AG08396 (cell line): ENCODE measurements around the gene FRMD4A.

Experiments
- DNase-seq: peaks from one replicate; pipeline ENCODE4 v3.0.0; 2012; ENCODE audit warnings: low spot score, mixed read lengths

FRMD4A gene

DNA sequence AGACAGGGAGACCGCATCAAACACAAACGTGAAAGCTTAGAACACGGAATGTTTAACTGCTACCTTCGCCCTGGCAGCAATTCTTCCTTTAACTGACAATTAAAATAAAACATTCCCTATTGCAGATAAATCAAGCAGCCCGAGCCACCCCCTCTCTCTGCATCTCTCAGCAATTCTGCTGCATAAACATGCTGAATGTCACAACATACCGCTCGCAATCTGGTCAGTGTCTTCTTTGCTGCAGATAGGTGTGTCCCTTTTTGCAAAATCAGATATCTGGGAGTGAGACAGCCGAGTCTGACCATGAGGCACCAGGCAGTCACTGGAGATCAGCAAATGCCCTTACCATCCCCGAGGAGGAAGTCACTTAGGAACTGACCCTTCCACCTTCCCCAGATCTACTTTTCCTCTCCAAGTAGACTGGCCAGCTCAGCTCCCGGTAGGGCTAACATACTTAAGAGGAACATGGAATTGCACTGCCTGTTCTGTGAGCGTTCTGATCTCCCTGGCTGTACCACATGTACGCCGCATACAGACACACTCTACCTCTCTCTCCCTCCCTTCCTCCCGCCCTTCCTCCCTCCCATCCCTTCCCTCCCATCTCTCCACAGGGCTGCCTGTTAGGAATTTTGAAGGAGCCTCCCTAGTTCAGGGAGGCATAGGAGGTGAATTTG, at the start of gene FRMD4A:
FRMD4A (minus strand) TSS at position 537 of the 674 bp plus-strand sequence.
- no peak for DNase-seq

GRCh38 chr10:14379556-14380280, 49.0 kb upstream of the FRMD4A start:
- DNase-seq: no peak

DNA sequence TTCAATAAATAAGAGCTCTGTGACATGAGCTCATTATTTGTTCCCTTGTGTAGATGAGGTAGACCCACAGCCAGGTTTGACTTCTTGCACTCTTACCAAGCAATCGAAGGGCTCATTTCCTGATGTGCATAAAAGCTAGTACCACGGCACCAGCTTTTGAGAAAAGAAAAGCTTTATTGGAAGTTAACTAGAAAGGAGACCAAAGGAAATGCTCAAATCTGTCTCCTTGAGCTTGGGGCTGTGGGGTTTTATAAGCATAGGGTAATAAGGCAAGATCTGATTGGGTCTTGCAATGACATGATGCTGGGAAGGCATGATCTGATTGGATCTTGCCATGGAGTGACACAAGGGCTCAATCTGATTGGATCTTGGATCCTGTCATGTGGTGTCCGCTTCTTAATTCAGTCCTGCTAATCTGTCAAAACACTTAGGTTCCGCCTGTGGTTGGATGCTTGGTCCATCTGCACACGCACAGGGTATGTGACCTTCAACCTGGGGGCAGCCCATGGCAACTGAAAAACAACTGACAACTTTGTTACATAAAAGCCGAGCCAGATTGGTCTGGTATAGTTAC, 47.8 kb upstream of the FRMD4A start:
- no peak for DNase-seq

GRCh38 chr10:14377591-14378175, 47.0 kb upstream of the FRMD4A start:
- DNase-seq: no peak

DNA sequence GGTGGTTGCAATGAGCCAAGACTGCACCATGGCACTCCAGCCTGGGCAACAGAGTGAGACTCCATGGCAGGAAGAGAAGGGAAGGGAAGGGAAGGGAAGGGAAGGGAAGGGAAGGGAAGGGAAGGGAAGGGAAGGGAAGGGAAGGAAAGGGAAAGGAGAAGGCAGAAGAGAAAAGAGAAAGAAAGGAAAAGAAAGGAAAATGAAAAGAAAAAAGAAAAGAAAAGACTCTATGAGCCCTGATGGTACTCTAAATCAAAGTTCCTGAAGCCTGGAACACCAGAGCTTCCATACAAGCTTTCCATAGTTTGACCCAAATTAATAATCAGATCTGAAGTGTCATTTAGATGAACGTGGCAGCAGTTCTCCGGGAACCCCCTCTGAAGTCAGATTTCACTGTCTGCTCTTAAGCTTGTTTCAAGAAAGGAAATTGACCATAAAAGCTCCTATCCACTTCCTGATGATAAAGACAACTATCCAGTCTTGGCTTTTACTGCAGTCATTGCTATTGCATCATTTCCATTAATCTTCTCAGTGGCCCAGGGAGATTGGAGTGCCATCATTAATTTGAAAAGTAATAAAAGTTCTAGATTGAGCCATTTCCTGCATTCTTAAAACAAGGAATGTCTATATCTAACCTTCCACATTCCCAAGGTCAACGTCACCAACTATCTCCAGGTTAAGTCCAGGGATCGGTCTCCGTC, 44.2 kb upstream of the FRMD4A start:
- DNase-seq: no peak

DNA sequence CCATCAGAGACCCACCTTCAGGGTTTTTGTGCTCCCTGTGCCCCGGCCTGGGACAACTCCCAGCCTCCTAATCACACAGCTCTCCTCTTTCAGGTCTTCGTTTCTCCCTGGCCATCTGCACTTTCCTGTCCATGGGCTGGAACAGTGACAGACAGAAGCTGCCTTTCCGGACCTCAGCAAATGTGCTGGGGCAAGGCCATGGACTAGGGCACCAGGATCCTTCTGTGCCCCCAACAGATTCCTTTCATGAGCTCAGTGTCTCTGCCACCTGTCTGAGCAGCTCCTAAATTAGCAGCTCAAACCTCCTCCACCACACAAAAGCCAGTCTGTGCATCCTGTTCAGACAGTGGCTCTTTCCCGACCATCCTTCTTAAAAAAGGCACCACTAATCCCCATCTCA, 41.9 kb upstream of the FRMD4A start:
- DNase-seq: no peak

GRCh38 chr10:14371581-14371980, 40.9 kb upstream of the FRMD4A start:
- DNase-seq: no peak

- no peak for DNase-seq
Observed at GRCh38 chr10:14370894-14371293, 40.2 kb upstream of the FRMD4A start.

- no peak for DNase-seq
Observed at GRCh38 chr10:14369906-14370305, 39.2 kb upstream of the FRMD4A start.

DNA sequence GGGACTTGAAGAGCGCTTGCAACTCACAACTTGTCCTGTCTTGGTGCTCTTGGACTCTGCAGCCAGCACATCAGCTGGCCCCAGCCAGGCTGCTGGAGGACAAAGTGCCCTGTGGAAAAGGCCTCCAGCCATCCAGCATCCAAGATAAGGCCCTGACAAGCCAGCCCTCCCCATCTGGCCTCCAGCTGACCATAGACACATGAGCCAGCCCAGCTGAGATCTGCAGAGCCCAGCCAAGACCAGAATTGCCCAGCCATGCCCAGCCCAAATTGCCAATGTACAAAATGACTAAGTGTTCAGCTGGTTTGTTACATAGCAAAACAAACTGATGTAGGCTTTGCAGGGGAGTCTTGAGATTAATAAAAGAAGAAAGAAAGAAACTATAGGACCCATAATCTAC, 36.0 kb upstream of the FRMD4A start:
- DNase-seq: no peak

- DNase-seq: no peak
Observed at GRCh38 chr10:14365266-14365665, 34.5 kb upstream of the FRMD4A start.

- no peak for DNase-seq
Observed at GRCh38 chr10:14362104-14362503, 31.4 kb upstream of the FRMD4A start.

GRCh38 chr10:14360961-14361360, 30.2 kb upstream of the FRMD4A start:
- DNase-seq: no peak

GRCh38 chr10:14360515-14360914, 29.8 kb upstream of the FRMD4A start:
- no peak for DNase-seq

DNA sequence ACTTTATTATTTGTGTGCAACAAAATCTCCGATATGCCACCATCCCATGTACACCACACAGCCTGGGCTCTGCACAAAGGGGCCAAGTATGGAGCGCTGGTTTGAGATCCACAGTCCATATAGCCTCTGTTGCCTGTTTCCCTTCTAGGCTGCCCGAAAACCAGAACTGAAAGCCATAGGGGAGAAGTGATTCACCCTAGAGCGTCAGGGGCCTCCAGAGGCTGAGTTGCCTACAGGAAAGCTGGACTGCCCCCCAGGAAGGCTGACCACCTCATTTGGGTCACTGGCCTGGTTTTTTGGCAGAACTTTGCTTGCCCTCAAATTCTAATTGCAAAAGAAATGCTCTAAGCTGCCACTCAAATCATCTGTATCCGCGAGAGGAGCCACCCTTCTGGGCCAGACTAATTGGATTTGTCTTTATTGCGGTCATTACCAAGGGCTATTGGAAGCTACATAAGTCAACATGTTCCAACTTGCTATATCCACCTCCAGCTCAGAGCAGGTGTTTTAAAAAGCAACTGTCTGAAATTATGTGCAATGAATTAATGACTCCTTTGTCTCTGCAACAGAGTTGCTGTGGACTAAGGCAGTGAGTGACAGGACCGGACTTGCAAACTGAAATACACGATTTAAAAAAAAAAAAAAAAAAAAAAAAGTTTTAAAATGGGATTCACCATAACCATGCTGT, 28.3 kb upstream of the FRMD4A start:
- no peak for DNase-seq

DNA sequence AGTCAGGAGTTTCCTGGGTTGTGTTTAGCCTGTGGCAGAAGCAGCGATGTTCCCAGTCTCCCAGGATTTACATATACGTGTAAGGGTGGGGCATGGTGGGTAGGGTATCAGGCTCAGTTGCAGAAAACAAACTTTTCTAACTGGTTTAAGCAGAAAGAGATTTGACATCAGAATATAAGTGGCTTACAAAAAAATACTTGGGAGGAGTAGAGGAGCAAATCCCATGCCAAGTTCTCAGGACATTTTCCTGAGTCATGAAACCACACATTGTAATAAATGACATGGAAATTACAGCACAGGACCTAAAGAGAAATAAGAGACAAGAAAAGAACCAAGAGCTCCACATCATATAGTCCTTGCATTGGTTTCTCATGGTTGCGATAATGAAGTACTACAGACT, 26.2 kb upstream of the FRMD4A start:
- DNase-seq: peak; percentile 20

DNA sequence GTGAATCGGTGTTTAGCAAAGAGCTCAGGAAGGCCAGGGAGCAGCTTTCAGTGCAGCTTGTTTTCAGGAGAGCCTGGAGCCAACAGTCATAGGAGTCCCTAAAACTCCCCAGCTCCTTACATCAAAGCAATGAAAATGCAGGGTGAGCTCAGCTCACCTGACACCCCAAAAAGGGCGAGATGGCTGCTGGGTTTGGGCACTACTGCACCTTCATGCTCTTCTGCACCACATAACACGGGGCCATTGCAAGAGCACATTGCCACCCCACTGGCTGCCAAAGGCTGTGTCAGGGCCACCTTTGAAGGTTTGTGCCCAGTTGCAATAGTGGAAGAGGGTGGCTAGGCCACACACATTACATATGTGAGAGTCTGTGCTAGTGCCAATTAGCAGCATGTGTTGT, 25.0 kb upstream of the FRMD4A start:
- DNase-seq: no peak

DNA sequence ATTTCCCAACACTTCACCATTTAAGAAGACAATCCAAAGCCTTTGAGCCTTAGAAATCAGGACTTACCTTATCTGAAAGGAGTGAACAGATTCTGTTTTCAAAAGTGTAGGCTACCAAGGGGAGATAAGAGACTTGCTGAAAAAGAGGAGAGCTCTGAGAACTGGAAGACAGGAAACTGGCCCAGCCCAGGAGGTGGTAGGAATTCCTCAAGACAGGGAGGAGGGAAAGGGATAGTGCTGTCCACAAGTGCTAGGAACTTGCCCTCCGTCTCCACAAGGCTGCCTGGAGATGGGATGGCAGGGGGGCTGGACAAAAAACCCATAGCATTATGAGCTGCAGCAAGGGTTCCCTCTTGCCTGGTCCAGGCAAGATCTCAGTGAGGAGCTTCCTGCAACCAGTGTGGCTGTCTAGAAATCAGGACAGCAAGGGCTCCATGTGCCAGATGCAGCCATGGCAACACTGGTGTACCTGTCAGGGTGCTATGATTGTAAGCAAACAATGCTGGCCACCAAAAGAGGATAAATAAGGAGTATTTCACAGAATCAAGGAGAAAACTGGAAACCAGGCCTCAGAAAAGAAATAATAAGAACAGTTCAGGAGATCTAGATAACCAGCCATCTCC, 22.7 kb upstream of the FRMD4A start:
- no peak for DNase-seq

- DNase-seq: no peak
Observed at GRCh38 chr10:14350006-14350405, 19.3 kb upstream of the FRMD4A start.

DNA sequence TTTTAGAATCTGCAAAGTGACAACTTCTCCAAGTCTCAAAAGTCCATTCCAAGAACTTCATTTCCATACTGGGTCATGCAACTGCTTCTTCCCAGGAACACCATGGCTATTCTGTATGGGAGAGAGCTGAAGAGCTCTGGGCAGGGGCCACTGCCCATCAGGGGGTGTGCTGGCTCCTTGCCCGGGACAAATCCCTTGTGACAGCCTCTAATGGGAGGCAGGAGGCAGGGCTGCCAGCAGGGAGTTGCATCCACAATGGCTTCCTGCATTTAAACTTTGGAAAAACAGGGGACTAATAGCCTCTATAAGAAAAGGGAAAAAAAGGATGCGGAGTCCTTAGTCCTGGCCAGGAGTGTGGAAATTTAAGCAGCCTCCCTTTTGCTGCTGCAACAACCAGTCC, 18.4 kb upstream of the FRMD4A start:
- DNase-seq: no peak

DNA sequence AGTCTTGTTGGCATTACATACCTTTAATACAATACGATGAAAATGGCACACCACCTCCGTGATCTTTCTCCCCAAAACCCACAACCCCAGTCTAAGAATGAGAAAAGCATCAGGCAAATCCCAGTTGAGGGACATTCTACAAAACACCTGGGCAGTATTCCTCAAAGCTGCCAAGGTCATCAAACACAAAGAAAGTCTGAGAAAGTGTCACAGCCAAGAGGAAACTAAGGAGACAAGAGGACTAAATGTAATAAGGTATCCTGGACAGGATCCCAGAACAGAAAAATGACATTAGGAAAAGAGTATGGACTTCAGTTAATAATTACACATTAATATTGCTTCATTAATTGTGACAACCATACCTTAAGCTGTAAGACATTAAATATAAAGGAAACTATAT, 14.5 kb upstream of the FRMD4A start:
- DNase-seq: no peak
